HK-2 (cell line): ENCODE measurements around the gene DYNLT1.
A peak's percentile ranks its signal among the peaks of the same experiment; 100 is the strongest.
"Not testable (repeated sequence)": the region's sequence is repeated elsewhere in the genome, so short reads cannot be mapped to it uniquely, and the experiment has no call there.

ENCODE experiments used
- DNase-seq: peaks from one replicate; pipeline ENCODE4 v3.0.0-alpha.2; 2018; ENCODE audit not compliant: unreplicated experiment

DYNLT1 gene

DNA sequence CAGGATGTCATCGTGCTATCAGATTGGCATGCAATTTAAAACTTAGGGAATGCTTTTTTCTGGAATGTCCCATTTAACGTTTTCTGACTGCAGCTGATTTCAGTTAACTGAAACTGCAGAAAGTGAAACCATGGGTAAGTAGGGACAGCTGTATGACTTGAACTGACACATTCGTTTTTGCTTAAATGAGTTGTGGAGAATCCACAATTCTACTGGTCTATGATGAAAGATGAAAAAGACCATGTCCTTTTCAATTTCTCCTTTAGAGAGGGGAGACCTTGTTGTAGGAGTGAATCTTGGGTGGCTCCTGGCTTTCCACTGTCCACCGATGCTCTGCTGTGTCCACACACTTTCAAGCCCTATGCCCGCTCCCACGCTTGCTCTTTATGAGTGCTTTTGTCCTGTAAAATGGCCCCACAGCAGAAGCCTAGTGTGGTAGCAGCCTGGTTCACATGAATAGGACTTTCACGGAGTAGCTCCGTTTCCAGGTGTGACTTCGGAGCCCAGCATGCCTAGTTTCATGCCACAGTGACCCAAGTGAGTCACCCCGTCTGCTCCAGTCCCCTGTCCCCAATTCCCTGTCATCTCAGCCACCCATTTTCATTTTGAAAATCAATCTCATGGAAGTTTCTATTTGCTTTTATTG is 21.9 kb downstream of the DYNLT1 start:
- no peak for DNase-seq

DNA sequence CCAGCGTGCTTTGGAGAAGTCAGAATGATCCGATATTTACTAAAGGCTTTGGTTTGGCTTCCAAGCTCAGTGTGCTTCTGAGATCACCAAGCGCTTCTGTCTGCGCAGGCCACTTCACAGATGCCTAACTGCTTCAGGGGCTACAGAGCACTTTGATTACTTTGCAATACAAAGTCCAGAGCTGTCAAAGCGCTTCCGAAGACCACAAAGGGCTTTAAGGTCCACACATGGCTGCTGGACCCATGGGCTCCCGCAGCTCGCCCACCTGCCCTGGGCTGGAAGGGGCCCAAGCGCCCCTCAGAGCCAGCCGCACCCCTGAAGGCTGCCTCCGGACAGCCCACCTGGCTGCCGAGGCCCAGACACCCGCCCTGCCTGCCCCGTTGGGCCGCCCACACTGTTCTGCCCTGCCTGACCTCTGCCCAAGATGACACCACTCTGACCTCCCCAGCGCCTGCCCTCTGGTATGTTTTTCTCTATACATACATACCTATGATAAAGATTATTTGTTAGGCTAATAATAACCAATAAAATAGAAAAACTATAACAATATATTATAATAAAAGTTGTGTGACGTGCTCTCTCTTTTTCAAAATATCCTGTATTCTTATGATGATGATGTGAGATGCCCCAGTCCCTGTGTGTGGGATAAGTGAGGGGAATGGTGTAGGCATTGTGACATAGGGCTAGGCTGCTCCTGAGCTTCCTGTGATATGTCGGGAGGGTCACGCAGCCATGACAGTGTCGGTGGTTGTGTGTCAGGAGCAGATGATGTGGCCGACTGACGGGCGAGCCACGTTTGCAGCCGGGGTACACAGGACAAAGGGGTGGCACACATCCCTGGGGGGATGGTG is 22.6 kb downstream of the DYNLT1 start:
- no peak for DNase-seq

DNA sequence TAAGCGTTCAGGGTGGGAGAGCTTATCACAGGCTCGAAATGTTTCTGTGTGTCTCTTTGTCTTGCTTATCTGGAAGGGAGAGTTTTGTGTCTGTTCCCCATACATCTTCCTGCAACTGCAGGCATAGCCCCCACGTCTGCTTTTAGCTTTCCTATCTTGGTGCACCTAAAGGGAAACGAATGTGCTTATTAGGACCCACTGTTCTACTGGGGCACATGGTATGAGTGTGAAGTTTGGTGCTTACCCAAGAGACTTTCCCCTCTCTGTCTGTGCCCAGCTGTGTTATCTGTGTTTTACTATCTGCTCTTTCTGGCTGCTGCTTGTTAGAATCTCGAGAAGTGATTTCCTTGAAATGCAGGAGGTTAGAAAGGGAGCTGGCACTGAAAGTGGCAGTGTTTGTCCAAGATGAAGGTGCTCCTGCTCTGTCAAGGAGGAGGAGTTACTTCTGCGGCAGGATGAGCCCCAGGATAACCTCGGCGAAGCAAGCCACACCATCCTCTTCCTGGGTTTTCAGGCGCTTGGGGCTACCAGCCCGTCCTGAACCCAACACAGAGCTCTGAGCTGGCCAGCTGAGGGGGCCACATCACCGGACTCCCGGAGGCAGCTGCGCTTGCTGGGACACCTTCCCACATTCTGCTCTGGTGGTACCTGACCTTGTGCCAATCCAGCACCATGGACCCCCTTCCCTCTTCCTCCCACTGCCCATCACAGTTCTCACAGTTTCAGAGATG is 23.4 kb downstream of the DYNLT1 start:
- no peak for DNase-seq

DNA sequence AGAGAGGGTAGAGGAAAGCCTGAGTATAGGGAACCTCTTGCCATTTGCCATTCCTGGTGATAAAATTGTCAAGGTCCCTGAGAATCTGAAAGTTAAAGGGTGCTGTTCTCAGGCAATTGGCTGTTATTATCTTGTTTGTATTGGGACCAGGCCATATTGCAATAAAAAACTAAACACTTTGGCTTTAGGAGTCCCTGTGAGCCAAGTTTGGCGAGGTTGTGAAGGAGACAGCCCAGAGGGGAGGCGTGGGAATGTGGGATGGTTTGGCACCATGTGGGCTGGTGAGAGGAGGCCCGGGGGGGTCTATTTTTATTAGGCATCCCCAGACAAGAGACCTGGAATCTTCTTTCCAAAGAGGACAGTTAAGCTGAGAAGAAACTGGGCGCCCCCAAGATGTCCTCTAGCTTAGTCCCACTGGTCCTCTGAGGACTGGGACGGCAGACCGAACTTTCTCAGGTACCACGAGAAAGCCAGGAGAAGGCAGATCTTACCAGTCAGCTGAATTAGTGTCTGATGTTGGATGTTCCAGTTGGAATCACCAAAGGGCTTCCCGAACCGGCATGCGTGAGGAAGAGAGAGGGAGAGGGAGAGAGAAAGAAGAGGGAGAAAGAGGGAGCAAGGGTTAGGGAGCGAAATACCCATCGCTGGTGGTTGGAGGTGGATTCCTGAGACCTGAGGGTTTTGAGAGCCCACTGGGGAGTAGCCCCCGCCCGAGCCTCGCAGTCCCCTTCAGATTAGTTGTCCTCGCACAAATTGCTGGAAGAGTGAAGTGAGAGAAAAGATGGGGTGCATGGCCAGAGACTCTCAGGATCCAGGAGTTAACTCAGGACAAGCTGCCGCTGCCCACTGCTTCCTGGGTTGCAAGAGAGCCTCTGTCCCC is 24.4 kb downstream of the DYNLT1 start:
- DNase-seq: no peak

DNA sequence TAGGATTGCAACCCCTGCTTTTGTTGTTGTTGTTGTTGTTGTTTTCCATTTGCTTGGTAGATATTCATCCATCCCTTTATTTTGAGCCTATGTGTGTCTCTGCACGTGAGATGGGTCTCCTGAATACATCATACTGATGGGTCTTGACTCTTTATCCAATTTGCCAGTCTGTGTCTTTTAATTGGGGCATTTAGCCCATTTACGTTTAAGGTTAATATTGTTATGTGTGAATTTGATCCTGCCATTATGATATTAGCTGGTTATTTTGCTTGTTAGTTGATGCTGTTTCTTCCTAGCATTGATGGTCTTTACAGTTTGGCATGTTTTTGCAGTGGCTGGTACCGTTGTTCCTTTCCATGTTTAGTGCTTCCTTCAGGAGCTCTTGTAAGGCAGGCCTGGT is 26.3 kb downstream of the DYNLT1 start:
- DNase-seq: not testable (repeated sequence)

DNA sequence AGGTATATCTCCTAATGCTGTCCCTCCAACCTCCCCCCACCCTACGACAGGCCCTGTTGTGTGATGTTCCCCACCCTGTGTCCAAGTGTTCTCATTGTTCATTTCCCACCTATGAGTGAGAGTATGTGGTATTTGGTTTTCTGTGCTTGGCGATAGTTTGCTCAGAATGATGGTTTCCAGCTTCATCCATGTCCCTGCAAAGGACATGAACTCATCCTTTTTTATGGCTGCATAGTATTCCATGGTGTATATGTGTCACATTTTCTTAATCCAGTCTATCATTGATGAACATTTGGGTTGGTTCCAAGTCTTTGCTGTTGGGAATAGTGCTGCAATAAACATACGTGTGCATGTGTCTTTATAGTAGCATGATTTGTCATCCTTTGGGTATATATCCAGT is 29.9 kb downstream of the DYNLT1 start:
- not testable (repeated sequence) for DNase-seq

DNA sequence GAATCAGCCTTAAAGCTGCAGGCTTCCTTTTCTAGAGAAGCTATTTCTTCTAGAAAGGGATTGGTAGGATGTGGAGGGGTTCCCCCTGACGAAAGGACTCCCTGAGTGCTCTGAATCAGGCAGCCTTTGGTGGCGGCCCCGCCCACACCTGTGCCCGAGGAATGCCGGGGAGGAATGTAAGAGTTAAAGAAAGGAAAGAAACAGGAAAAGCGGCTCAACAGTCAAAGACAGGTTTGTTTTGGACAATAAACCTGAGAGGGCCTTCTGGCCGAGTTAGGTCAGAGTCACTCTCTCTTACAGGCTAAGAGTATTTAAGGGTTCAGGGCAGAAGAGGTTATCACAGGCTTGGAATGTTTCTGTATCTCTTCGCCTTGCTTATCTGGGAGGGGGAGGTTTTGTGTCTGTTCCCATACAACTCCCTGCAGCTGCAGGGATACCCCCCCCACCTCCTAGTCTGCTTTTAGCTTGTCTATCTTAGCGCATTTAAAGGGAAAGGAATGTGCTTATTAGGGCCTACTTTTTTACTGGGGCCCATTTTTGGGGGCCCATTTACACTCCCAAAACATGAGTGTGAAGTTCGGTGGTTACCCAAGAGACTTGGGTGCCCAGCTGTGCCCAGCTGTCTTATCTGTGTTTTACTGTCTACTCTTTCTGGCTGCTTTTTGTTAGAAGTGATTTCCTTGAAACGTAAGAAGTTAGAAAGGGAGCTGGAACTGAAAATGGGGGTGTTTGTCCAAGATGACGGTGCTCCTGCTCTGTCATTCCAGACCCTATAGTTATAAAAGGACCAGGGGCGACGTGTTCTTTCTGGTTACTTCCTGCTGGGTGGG is 32.8 kb downstream of the DYNLT1 start:
- no peak for DNase-seq

DNA sequence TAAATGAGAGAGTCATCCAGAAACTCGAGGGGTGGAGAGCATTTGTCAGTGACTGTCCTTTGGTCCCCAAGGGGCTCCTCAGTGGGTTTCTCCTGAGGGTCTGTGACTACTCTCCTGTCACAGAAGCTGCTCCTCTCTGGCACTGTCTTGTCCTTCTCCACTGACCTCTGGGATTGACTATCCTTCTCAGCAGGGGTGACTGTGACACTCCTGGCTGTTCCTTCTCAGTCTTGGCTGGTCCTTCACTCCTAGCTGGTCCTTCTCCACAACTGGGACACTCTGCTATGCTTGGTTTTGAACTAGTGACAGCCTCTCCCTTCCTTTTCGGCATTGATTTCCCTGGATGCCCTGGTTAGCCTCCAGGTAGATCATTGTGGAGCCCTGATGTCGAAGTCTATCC is 33.5 kb downstream of the DYNLT1 start:
- no peak for DNase-seq

DNA sequence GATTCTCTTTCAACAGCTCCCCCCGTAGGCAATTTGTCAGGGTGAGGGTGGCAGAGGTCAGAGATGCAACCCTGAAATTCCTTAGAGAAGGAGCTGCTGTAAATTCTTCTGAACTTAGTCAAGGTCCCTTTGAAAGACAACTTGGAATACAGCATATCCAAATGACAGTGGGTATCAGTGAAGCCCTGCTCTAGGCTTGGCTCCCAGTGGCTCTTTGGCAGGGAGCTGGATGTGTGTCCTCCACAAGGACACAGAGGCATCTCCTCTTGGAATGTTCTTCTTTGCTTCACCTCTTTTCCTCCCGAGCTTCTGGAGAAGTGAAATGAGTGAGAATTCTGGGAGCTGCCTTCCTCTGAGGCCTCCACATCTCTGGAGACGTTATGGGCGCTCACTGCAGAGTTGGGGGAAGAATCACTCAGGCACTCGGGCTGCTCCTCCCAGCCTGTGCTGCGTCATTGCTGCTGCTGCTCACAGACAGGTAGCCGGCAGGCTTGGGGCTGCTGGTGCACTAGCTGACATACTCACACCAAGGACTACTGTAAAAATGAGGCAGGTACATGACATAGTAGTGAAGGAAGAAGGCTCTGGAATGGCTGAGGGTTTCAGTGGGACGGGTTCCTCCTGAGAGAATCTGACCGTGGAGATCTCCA is 34.1 kb downstream of the DYNLT1 start:
- DNase-seq: no peak

DNA sequence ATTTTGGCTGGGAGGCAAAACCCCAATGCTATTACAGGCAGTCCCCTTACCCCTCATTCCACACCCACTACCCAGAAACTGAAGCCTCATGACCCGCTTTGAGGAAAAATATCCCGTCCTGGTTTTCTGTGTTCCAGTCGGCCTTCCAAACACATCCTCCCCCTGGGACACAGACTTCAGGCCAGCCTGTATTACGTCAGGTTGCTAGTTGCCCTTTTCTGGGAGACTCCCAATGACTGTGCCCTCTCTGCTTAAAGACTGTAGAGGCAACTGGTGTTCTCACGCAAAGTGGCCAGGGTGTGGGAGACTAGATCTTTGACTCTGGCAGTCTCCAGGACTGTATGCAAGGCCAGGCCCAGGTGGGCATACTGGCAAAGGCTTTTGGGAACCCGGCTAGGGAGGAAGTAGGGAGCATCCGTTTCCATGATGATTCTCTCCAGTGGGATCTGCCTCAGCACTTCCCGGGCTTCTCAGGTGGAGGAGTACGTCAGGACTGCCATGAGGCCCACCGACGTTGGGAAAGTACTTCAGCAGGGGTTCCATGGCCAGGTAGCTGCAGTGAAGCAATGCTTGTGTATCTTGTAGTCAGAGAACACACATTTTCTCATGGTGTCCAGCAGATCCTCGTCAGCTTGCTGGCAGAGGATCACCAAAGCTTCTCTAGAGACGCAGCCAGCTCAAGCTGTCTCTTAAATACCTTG is 34.9 kb downstream of the DYNLT1 start:
- DNase-seq: no peak

DNA sequence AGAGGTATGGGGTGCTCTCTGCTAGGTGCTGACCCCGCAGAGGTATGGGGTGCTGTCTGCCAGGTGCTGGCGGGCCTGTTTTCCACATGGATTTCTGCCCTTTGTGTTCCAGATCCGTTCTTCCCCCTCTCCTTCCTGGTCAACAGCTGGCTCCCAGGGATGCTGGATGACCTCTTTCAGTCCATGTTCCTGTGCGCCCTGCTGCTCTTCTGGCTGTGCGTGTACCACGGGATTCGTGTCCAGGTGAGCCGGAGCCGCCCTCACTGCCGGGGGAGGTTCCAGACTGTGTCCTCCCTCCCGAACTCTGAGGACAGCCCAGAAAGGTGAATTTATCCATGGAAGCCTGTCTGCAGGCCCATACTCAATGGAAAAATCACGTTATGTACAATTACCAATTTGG is 36.3 kb downstream of the DYNLT1 start:
- no peak for DNase-seq

DNA sequence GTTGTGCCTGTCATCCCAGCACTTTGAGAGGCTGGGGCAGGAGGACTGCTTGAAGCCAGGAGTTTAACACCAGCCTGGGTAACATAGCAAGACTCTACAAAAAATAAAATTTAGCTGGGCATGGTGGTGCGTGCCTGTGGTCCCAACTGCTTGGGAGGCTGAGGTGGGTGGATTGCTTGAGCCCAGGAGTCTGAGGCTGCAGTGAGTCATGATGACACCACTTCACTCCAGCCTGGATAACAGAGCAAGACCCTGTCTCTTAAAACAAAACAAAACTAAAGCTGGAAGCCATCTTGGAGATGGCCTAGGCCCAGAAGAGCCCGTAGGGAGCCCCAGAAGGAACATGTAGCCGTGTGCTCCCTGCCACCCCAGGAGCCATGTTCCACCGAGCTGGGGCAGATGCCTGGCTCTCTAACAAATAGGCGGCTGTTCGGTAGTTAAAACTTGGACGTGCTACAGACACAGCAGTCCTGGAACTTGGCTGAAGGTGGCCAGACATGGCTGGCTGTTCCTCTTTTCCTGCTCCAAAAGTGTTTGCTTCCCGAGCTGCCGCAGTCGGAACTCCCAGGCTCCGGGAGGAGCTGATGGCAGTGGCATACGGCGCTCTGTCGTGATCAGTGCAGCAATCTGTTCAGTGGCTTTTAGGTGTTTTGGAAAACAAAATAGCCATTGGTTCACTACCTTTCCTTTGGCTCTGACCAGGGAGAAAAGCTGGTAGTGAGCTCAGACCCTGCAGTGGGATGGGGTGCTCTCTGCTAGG is 37.0 kb downstream of the DYNLT1 start:
- no peak for DNase-seq

DNA sequence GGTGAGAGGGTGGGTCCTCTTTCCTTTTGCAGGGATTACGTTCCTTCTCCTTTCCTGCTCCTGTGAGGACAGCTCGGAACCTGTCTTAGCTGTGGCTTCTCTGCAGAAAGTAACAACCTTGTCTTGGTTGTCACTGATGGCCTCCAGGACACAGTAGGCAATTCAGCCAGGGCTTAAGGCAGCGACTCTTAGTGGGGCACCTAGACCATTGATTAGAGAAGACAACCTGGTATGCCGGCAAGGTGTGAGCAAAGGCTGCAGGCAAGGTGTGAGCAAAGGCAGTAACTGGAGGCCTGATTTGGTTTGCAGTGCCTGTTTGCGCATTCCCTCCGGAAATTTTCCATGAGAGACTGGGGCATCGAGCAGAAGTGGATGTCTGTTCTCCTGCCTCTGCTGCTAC is 37.6 kb downstream of the DYNLT1 start:
- DNase-seq: no peak

DNA sequence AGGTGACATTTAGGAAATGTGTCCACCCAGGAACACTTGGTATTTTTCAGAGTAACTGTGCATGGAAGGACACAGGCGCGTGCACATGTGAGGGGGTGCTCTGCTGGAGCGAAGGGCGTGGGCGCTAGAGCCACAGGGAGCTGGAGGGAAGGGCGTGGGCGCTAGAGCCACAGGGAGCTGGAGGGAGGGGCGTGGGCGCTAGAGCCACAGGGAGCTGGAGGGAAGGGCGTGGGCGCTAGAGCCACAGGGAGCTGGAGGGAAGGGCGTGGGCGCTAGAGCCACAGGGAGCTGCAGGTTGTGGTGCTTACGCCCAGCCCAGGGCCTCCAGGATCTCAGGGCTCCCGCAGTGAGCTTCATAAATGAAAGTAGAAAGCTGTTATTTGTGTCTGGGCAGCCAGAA is 38.5 kb downstream of the DYNLT1 start:
- DNase-seq: not testable (repeated sequence)

DNA sequence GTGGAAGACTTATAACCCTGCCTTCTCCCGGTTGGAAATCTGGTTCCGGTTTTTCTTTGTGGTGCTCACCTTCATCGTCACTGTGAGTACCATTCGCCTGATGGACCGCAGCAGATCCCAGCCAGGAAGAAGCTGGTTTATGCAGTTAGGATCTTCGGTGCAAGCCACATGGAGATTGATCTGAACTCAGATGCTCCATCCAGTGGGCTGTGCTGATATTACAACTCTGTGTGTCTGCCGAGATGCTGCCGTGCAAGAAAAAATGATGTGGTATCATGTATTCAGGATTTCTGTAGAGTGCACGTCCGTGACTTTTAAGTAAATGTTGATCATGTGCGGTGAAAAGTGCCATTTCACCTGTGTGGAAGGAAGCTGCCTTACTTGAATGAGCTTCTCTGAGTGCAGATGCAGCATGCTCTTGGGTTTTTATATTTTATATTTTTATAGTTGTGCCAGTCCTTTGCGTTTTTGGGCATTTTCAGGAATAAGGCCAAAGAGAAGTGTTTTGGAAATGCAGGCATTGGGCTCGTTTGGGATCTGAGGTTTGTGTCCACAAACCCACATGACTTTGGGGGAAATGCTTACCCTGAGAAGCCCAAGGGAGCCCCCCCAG is 39.2 kb downstream of the DYNLT1 start:
- peak; percentile 48 for DNase-seq

DNA sequence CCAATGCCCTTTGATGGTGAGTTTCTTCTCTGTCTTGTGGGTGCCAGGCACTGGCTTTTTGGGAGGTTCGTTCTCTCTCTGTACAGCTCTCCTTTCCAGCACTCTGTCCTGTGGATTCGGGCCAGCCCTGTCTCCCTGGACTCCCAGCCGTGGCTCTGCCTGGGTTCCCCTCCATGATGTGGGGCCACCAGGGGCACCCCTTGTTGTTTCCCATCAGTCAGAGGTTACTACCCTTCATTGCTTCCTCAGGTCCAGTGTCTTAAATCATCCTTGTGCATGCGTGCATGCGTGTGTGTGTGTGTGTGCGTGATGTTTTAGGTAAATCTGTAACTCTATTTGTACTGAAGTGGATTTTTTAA is 40.5 kb downstream of the DYNLT1 start:
- DNase-seq: no peak

DNA sequence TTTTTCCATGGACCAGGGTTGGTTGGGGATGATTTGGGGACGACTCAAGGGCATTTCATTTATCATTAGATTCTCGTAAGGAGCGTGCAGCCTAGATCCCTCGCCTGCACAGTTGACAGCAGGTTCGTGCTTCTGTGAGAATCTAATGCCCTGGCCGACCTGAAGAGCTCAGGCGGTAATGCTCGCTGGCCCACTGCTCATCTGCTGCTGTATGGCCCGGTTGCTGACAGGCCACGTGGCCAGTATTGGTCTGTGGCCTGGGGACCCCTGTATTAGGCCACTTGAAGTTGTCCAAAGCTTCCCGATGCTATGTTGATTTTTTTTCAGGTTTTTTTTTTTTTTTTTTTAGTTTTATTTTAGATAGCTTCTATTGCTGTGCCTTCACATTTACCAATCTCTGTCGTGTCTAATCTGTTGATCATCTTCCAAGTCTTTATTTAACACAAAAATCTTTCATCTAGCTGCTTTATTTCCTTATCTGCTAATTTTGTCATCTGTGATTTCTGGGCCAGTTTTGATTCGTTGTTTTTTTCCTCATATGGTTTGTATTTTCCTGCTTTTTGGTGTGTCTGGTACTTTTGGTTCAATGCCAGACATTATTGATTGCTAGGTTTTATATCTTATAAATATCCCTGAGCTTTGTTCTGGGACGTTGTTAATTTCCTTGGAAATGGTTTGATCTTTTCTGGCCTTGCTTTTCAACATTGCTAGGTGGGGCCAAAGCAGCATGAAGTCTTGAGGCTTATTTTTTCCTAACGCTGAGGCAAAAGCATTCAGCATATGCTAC is 41.1 kb downstream of the DYNLT1 start:
- no peak for DNase-seq

DNA sequence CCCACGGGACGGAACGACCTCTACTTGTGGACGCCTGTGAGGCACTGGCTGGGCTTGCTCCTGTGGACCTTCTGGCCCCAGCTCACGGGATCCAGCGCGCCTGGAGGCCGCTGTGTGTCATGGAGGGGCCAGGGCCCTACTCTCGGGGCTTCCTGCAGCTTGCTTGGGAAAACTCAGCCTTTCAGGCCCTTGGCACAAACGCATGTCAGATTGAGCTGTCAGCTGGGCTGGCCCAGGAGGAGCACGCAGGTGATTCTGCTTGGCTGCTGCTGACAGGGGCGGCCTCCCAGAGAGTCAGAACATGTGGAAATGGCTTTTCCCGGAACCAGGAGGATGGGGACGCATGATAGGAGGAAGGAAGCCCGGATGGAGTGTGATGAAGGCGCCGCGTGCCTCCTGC is 44.9 kb downstream of the DYNLT1 start:
- DNase-seq: no peak
